ENCODE data around the gene MAP3K14.

The MAP3K14 gene

GRCh38 chr17:45277216-45277849 is 39.5 kb downstream of the MAP3K14 start:
- DNase-seq, result peak; percentile 91

- no peak for DNase-seq
Observed at GRCh38 chr17:45276031-45276430, 40.8 kb downstream of the MAP3K14 start.

- DNase-seq, result no peak
Observed at GRCh38 chr17:45274033-45274432, 42.8 kb downstream of the MAP3K14 start.

GRCh38 chr17:45273551-45273957 is 43.3 kb downstream of the MAP3K14 start:
- DNase-seq, result no peak

GRCh38 chr17:45271603-45272002 is 45.2 kb downstream of the MAP3K14 start:
- DNase-seq, result no peak

- DNase-seq, result peak; percentile 57
Observed at GRCh38 chr17:45270828-45271418, 45.9 kb downstream of the MAP3K14 start.

GRCh38 chr17:45269912-45270311 is 46.9 kb downstream of the MAP3K14 start:
- DNase-seq, result no peak

GRCh38 chr17:45267436-45268055 is 49.3 kb downstream of the MAP3K14 start:
- DNase-seq, result no peak

GRCh38 chr17:45266372-45266926 is 50.4 kb downstream of the MAP3K14 start:
- DNase-seq, result no peak

GRCh38 chr17:45265821-45266220 is 51.0 kb downstream of the MAP3K14 start:
- DNase-seq, result no peak

- no peak for DNase-seq
Observed at GRCh38 chr17:45264988-45265387, 51.8 kb downstream of the MAP3K14 start.

- no peak for DNase-seq
Observed at GRCh38 chr17:45264430-45264829, 52.4 kb downstream of the MAP3K14 start.

- DNase-seq, result no peak
Observed at GRCh38 chr17:45263477-45263860, 53.4 kb downstream of the MAP3K14 start.

GRCh38 chr17:45262516-45263476 is 54.0 kb downstream of the MAP3K14 start:
- DNase-seq, result no peak

- DNase-seq, result peak; percentile 64
Observed at GRCh38 chr17:45261577-45262515, 55.0 kb downstream of the MAP3K14 start, which contains the start of gene SPATA32. Gene SPATA32 (minus strand): TSS chr17:45262094. CDS start chr17:45262016, 78 bp downstream.

GRCh38 chr17:45260204-45260783 is 56.5 kb downstream of the MAP3K14 start:
- DNase-seq, result no peak

- DNase-seq, result no peak
Observed at GRCh38 chr17:45258981-45259380, 57.8 kb downstream of the MAP3K14 start.

- DNase-seq, result no peak
Observed at GRCh38 chr17:45257115-45257514, 59.7 kb downstream of the MAP3K14 start.

- DNase-seq, result no peak
Observed at GRCh38 chr17:45256114-45256966, 60.5 kb downstream of the MAP3K14 start.

- DNase-seq, result no peak
Observed at GRCh38 chr17:45255358-45255757, 61.5 kb downstream of the MAP3K14 start.
